A673 (cell line): ENCODE results near the gene MT2A. TPM values are rescaled to one million over a fixed set of nuclear protein-coding genes. Genes with fewer than 3 reads are reported as not detected.

Experiments
- BruUV-seq: library from RNA; stranded (reverse); fragments of 400-500 nt; replicated peaks from 2 replicates; lab custom pipeline; 2021; lab: Mats Ljungman, UMichigan
- CTCF ChIA-PET: fragments of 300-600 bp; sonication (Branson Sonifier 250); formaldehyde crosslinking; loops from one replicate; lab custom pipeline; 2022; ENCODE audit warnings: antibody characterized with exemption; lab: Charles Lee
- POLR2A ChIA-PET: fragments of 300-600 bp; sonication (Branson Sonifier 250); formaldehyde crosslinking; loops from one replicate; lab custom pipeline; 2022; ENCODE audit warnings: antibody characterized with exemption; ENCODE audit not compliant: low non-redundant PET; lab: Charles Lee
- DNase-seq: peaks from one replicate; pipeline ENCODE4 v3.0.0-alpha.2; 2015; ENCODE audit warnings: low spot score
- H3K27ac ChIP-seq: fragments of 200-600 bp; sonication (generic); 2 replicates; pipeline ENCODE4 v1.5.1; 2016; ENCODE audit warnings: mixed run types, low read depth, mild to moderate bottlenecking, mixed read lengths, antibody characterized with exemption, low read length; ENCODE audit not compliant: poor library complexity, severe bottlenecking
- H3K27me3 ChIP-seq: fragments of 200-600 bp; sonication (generic); replicated peaks from 2 replicates; pipeline ENCODE4 v1.6.1; 2017; ENCODE audit warnings: mixed run types, low read depth, mild to moderate bottlenecking, mixed read lengths, antibody characterized with exemption, low read length; ENCODE audit not compliant: insufficient read depth, poor library complexity
- H3K36me3 ChIP-seq: fragments of 200-600 bp; sonication (generic); 2 replicates; pipeline ENCODE4 v1.6.1; 2016; ENCODE audit warnings: mixed run types, mild to moderate bottlenecking, mixed read lengths, antibody characterized with exemption, low read length; ENCODE audit not compliant: insufficient read depth, poor library complexity, severe bottlenecking
- H3K4me1 ChIP-seq: fragments of 200-600 bp; sonication (generic); 2 replicates; pipeline ENCODE4 v1.6.1; 2017; ENCODE audit warnings: mixed run types, mild to moderate bottlenecking, mixed read lengths, antibody characterized with exemption, low read length; ENCODE audit not compliant: insufficient read depth, poor library complexity, severe bottlenecking
- H3K4me3 ChIP-seq: fragments of 200-600 bp; sonication (generic); 2 replicates; pipeline ENCODE4 v1.5.1; 2016; ENCODE audit warnings: low read depth, mixed run types, mild to moderate bottlenecking, mixed read lengths, low read length; ENCODE audit not compliant: poor library complexity, severe bottlenecking
- H3K9me3 ChIP-seq: fragments of 200-600 bp; sonication (generic); 2 replicates; pipeline ENCODE4 v1.6.1; 2016; ENCODE audit warnings: mixed run types, low read depth, mild to moderate bottlenecking, mixed read lengths, antibody characterized with exemption, low read length; ENCODE audit not compliant: poor library complexity, severe bottlenecking
- CTCF ChIP-seq: fragments of 300-800, 200-600 bp; sonication (generic); conservative IDR thresholded peaks from 2 replicates; pipeline ENCODE4 v1.5.1; 2017; ENCODE audit warnings: low read depth, mild to moderate bottlenecking, antibody characterized with exemption, low read length, moderate library complexity, mixed read lengths
- EZH2 ChIP-seq: fragments of 200-600 bp; sonication (generic); IDR thresholded peaks from 2 replicates; pipeline ENCODE4 v1.6.1; 2017; ENCODE audit warnings: borderline replicate concordance, low read depth, mild to moderate bottlenecking, mixed read lengths, antibody characterized with exemption, low read length; ENCODE audit not compliant: poor library complexity, severe bottlenecking
- intact Hi-C: fragments of 100-400 bp; cut with micrococcal nuclease; formaldehyde crosslinking; loops from one replicate; pipeline ENCODE4 v1.10.0; 2022; ENCODE audit not compliant: unreplicated experiment
- total RNA-seq: library from RNA; stranded (reverse); gene quantifications from 2 replicates; pipeline ENCODE4 v1.2.3, GENCODE V29; 2021

The MT2A gene
- total RNA-seq, 1 experiment from 2014 or later = 218 TPM

GRCh38 chr16:56610609-56611111 lies 2.3 kb downstream of the MT2A start:
- H3K4me3 ChIP-seq = no peak overlapping the region
- no peaks in the 10 kb centered on the region for H3K27me3 ChIP-seq
- peak overlapping the region; percentile 72 for H3K27ac ChIP-seq
- intact Hi-C loops = no loop called here
- H3K4me1 ChIP-seq = peaks cover 34% of the 10 kb centered on the region
- no peak for TF ChIP-seq CTCF
- no peak for TF ChIP-seq EZH2
- POLR2A ChIA-PET = no interaction called here
- no TSS peak for BruUV-seq
- CTCF ChIA-PET = interaction anchor here (0.7 kb wide), 1 partner anchor 91 kb away, joined by 3 read pairs; no protein-coding TSS in a partner anchor
- no peaks in the 10 kb centered on the region for H3K36me3 ChIP-seq
- H3K9me3 ChIP-seq = no peaks in the 10 kb centered on the region
- DNase-seq = no peak

GRCh38 chr16:56611281-56611833 lies 3.0 kb downstream of the MT2A start:
- no peak overlapping the region for H3K4me3 ChIP-seq
- no peaks in the 10 kb centered on the region for H3K27me3 ChIP-seq
- no peaks in the 10 kb centered on the region for H3K9me3 ChIP-seq
- BruUV-seq = no TSS peak
- CTCF ChIA-PET = no interaction called here
- DNase-seq = no peak
- H3K4me1 ChIP-seq = peaks cover 34% of the 10 kb centered on the region
- intact Hi-C loops = no loop called here
- POLR2A ChIA-PET = no interaction called here
- H3K36me3 ChIP-seq = no peaks in the 10 kb centered on the region
- TF ChIP-seq EZH2 (no peak), CTCF (no peak)
- no peak overlapping the region for H3K27ac ChIP-seq

- TF ChIP-seq CTCF = no peak
- no peak for TF ChIP-seq EZH2
- no peak overlapping the region for H3K27ac ChIP-seq
- CTCF ChIA-PET = no interaction called here
These were observed 5.3 kb downstream of the MT2A start for GRCh38 chr16:56613706-56614105.

More at GRCh38 chr16:56613706-56614105, 5.3 kb downstream of the MT2A start:
- no TSS peak for BruUV-seq
- POLR2A ChIA-PET = no interaction called here
- peaks cover 17% of the 10 kb centered on the region for H3K4me1 ChIP-seq
- no peaks in the 10 kb centered on the region for H3K27me3 ChIP-seq
- intact Hi-C loops = no loop called here
- DNase-seq = no peak
- H3K36me3 ChIP-seq = no peaks in the 10 kb centered on the region
- no peaks in the 10 kb centered on the region for H3K9me3 ChIP-seq
- H3K4me3 ChIP-seq = no peak overlapping the region
